SU-DHL-6 (cell line): ENCODE results near the gene HS3ST4.

Experiments
- CTCF ChIP-seq: fragments of 200-600 bp; sonication (generic); IDR thresholded peaks from one replicate; pipeline ENCODE4 v1.5.1; 2017; ENCODE audit warnings: antibody characterized with exemption, mild to moderate bottlenecking, low read length, moderate library complexity; ENCODE audit not compliant: insufficient read depth, poor library complexity, severe bottlenecking
- EZH2phosphoT487 ChIP-seq: fragments of 200-600 bp; sonication (generic), shearing (Covaris generic); conservative IDR thresholded peaks from 2 replicates; pipeline ENCODE4 v1.6.1; 2018; ENCODE audit warnings: mild to moderate bottlenecking, antibody characterized with exemption, low read length, moderate library complexity, mixed read lengths

GRCh38 chr16:25834101-25834500, 142.3 kb downstream of the HS3ST4 start:
- TF ChIP-seq CTCF = no peak
- no peak for TF ChIP-seq EZH2phosphoT487
